Measurements from ENCODE around the gene TSPAN16.

TSPAN16 gene

GRCh38 chr19:11295665-11296245 is at the start of gene TSPAN16:
TSPAN16 (plus strand) TSS chr19:11296160; CDS start chr19:11296298, 138 bp downstream.
- DNase-seq (no peak), ATAC-seq (no peak)
- H3K27me3 Mint-ChIP-seq, result peaks cover 21% of the 10 kb centered on the region
- no peak within 1 kb of the TSS for H3K4me3 Mint-ChIP-seq
- no peaks in the 10 kb centered on the region for H3K36me3 Mint-ChIP-seq (ENCODE audit: low read depth)
- no peak within 1 kb of the TSS for H3K27ac Mint-ChIP-seq
- H3K9me3 Mint-ChIP-seq, result no peaks in the 10 kb centered on the region
- H3K4me1 Mint-ChIP-seq, result peaks cover 9% of the 10 kb centered on the region

GRCh38 chr19:11246941-11247340 is 49.0 kb upstream of the TSPAN16 start:
- DNase-seq (no peak), ATAC-seq (no peak)
- peaks cover 6% of the 10 kb centered on the region for H3K4me1 Mint-ChIP-seq
- H3K27ac Mint-ChIP-seq, result no peak overlapping the region
- no peaks in the 10 kb centered on the region for H3K9me3 Mint-ChIP-seq
- H3K27me3 Mint-ChIP-seq, result peaks cover 14% of the 10 kb centered on the region
- H3K4me3 Mint-ChIP-seq, result no peak overlapping the region
- H3K36me3 Mint-ChIP-seq (ENCODE audit: low read depth), result no peaks in the 10 kb centered on the region

GRCh38 chr19:11247391-11247790 is 48.6 kb upstream of the TSPAN16 start:
- Mint-ChIP-seq H3K4me1 (peaks cover 6% of the 10 kb centered on the region), H3K4me3 (no peak overlapping the region), H3K9me3 (no peaks in the 10 kb centered on the region), H3K36me3 (ENCODE audit: low read depth) (no peaks in the 10 kb centered on the region), H3K27ac (no peak overlapping the region), H3K27me3 (peaks cover 14% of the 10 kb centered on the region)
- no peak for DNase-seq
- ATAC-seq, result no peak

GRCh38 chr19:11247934-11248333 is 48.0 kb upstream of the TSPAN16 start:
- DNase-seq (no peak), ATAC-seq (no peak)
- peaks cover 9% of the 10 kb centered on the region for H3K27me3 Mint-ChIP-seq
- H3K4me1 Mint-ChIP-seq, result peaks cover 6% of the 10 kb centered on the region
- no peaks in the 10 kb centered on the region for H3K36me3 Mint-ChIP-seq (ENCODE audit: low read depth)
- H3K9me3 Mint-ChIP-seq, result no peaks in the 10 kb centered on the region
- no peak overlapping the region for H3K4me3 Mint-ChIP-seq
- no peak overlapping the region for H3K27ac Mint-ChIP-seq

- peaks cover 8% of the 10 kb centered on the region for H3K27me3 Mint-ChIP-seq
- H3K27ac Mint-ChIP-seq, result no peak overlapping the region
- no peaks in the 10 kb centered on the region for H3K36me3 Mint-ChIP-seq (ENCODE audit: low read depth)
- H3K4me1 Mint-ChIP-seq, result peaks cover under 1% of the 10 kb centered on the region
- no peak overlapping the region for H3K4me3 Mint-ChIP-seq
- DNase-seq, result no peak
- ATAC-seq, result no peak
- no peaks in the 10 kb centered on the region for H3K9me3 Mint-ChIP-seq
Observed at GRCh38 chr19:11248852-11249251, 47.1 kb upstream of the TSPAN16 start.

GRCh38 chr19:11251217-11251616 is 44.7 kb upstream of the TSPAN16 start:
- no peak overlapping the region for H3K4me3 Mint-ChIP-seq
- H3K9me3 Mint-ChIP-seq, result no peaks in the 10 kb centered on the region
- DNase-seq, result no peak
- ATAC-seq, result no peak
- peaks cover 3% of the 10 kb centered on the region for H3K27me3 Mint-ChIP-seq
- no peaks in the 10 kb centered on the region for H3K36me3 Mint-ChIP-seq (ENCODE audit: low read depth)
- H3K4me1 Mint-ChIP-seq, result no peaks in the 10 kb centered on the region
- H3K27ac Mint-ChIP-seq, result no peak overlapping the region

GRCh38 chr19:11251650-11252314 is 44.2 kb upstream of the TSPAN16 start:
- Mint-ChIP-seq H3K9me3 (no peaks in the 10 kb centered on the region), H3K27ac (no peak overlapping the region), H3K36me3 (ENCODE audit: low read depth) (no peaks in the 10 kb centered on the region), H3K4me1 (no peaks in the 10 kb centered on the region), H3K27me3 (no peaks in the 10 kb centered on the region), H3K4me3 (no peak overlapping the region)
- ATAC-seq (no peak), DNase-seq (no peak)

- H3K27ac Mint-ChIP-seq, result no peak overlapping the region
- H3K36me3 Mint-ChIP-seq (ENCODE audit: low read depth), result no peaks in the 10 kb centered on the region
- H3K27me3 Mint-ChIP-seq, result no peaks in the 10 kb centered on the region
- ATAC-seq, result no peak
- no peak for DNase-seq
- no peaks in the 10 kb centered on the region for H3K9me3 Mint-ChIP-seq
- no peaks in the 10 kb centered on the region for H3K4me1 Mint-ChIP-seq
- no peak overlapping the region for H3K4me3 Mint-ChIP-seq
Observed at GRCh38 chr19:11252665-11253355, 43.1 kb upstream of the TSPAN16 start.

- no peak for ATAC-seq
- H3K27ac Mint-ChIP-seq, result no peak overlapping the region
- no peaks in the 10 kb centered on the region for H3K4me1 Mint-ChIP-seq
- H3K4me3 Mint-ChIP-seq, result no peak overlapping the region
- H3K27me3 Mint-ChIP-seq, result no peaks in the 10 kb centered on the region
- DNase-seq, result no peak
- no peaks in the 10 kb centered on the region for H3K9me3 Mint-ChIP-seq
- H3K36me3 Mint-ChIP-seq (ENCODE audit: low read depth), result no peaks in the 10 kb centered on the region
Observed at GRCh38 chr19:11254666-11255065, 41.3 kb upstream of the TSPAN16 start.

GRCh38 chr19:11256189-11256588 is 39.8 kb upstream of the TSPAN16 start:
- Mint-ChIP-seq H3K4me3 (no peak overlapping the region), H3K4me1 (no peaks in the 10 kb centered on the region), H3K9me3 (no peaks in the 10 kb centered on the region), H3K36me3 (ENCODE audit: low read depth) (no peaks in the 10 kb centered on the region), H3K27me3 (peaks cover 9% of the 10 kb centered on the region), H3K27ac (no peak overlapping the region)
- ATAC-seq (no peak), DNase-seq (no peak)

- no peaks in the 10 kb centered on the region for H3K36me3 Mint-ChIP-seq (ENCODE audit: low read depth)
- H3K4me1 Mint-ChIP-seq, result no peaks in the 10 kb centered on the region
- H3K4me3 Mint-ChIP-seq, result no peak overlapping the region
- DNase-seq, result no peak
- H3K27ac Mint-ChIP-seq, result no peak overlapping the region
- no peak for ATAC-seq
- H3K9me3 Mint-ChIP-seq, result no peaks in the 10 kb centered on the region
- H3K27me3 Mint-ChIP-seq, result peaks cover 16% of the 10 kb centered on the region
Observed at GRCh38 chr19:11257846-11258380, 38.0 kb upstream of the TSPAN16 start.

GRCh38 chr19:11260996-11261395 is 35.0 kb upstream of the TSPAN16 start:
- no peak overlapping the region for H3K27ac Mint-ChIP-seq
- DNase-seq (no peak), ATAC-seq (no peak)
- no peaks in the 10 kb centered on the region for H3K9me3 Mint-ChIP-seq
- no peaks in the 10 kb centered on the region for H3K36me3 Mint-ChIP-seq (ENCODE audit: low read depth)
- H3K4me1 Mint-ChIP-seq, result no peaks in the 10 kb centered on the region
- H3K4me3 Mint-ChIP-seq, result peak overlapping the region; percentile 43
- peaks cover 40% of the 10 kb centered on the region for H3K27me3 Mint-ChIP-seq

GRCh38 chr19:11261431-11261970 is 34.5 kb upstream of the TSPAN16 start:
- H3K4me3 Mint-ChIP-seq, result peak overlapping the region; percentile 50
- no peaks in the 10 kb centered on the region for H3K4me1 Mint-ChIP-seq
- H3K9me3 Mint-ChIP-seq, result no peaks in the 10 kb centered on the region
- peaks cover 45% of the 10 kb centered on the region for H3K27me3 Mint-ChIP-seq
- ATAC-seq (no peak), DNase-seq (no peak)
- H3K27ac Mint-ChIP-seq, result no peak overlapping the region
- no peaks in the 10 kb centered on the region for H3K36me3 Mint-ChIP-seq (ENCODE audit: low read depth)

GRCh38 chr19:11261971-11262839 is 33.8 kb upstream of the TSPAN16 start, which contains the start of gene DOCK6:
DOCK6 (minus strand) TSS chr19:11262524; CDS start chr19:11262440, 84 bp downstream.
- H3K27ac Mint-ChIP-seq, result no peak within 1 kb of the TSS

More at GRCh38 chr19:11261971-11262839, 33.8 kb upstream of the TSPAN16 start, which contains the start of gene DOCK6:
- H3K27me3 Mint-ChIP-seq, result peaks cover 50% of the 10 kb centered on the region
- H3K36me3 Mint-ChIP-seq (ENCODE audit: low read depth), result no peaks in the 10 kb centered on the region
- DNase-seq (peak; percentile 48), ATAC-seq (peak; percentile 40)
- no peaks in the 10 kb centered on the region for H3K9me3 Mint-ChIP-seq
- H3K4me3 Mint-ChIP-seq, result peak within 1 kb of the TSS; percentile 64
- no peaks in the 10 kb centered on the region for H3K4me1 Mint-ChIP-seq

All from activated naive CD8-positive, alpha-beta T cell treated with anti-CD3 and anti-CD28 coated beads, Interleukin-2, amount 50 U/mL, for 24 hours (primary cell).